HG03135 (cell line): ENCODE results near the gene CXCR4.

Experiments used
- ATAC-seq: cut with Tn5 transposase; IDR thresholded peaks from one replicate; pipeline ENCODE4 v1.9.1; 2021; ENCODE audit warnings: mild to moderate bottlenecking, moderate library complexity; ENCODE audit not compliant: unreplicated experiment

Gene CXCR4

GRCh38 chr2:136131961-136132824 is 14.2 kb upstream of the CXCR4 start:
- peak; percentile 74 for ATAC-seq

GRCh38 chr2:136131484-136131960 is 13.6 kb upstream of the CXCR4 start:
- ATAC-seq, result peak; percentile 11

GRCh38 chr2:136130511-136130910 is 12.6 kb upstream of the CXCR4 start:
- ATAC-seq, result no peak

GRCh38 chr2:136130045-136130444 is 12.1 kb upstream of the CXCR4 start:
- no peak for ATAC-seq

GRCh38 chr2:136129601-136130000 is 11.7 kb upstream of the CXCR4 start:
- ATAC-seq, result no peak

- no peak for ATAC-seq
Observed at GRCh38 chr2:136128905-136129304, 11.0 kb upstream of the CXCR4 start.

GRCh38 chr2:136128366-136128765 is 10.4 kb upstream of the CXCR4 start:
- no peak for ATAC-seq

GRCh38 chr2:136127356-136127755 is 9.4 kb upstream of the CXCR4 start:
- ATAC-seq, result no peak

- no peak for ATAC-seq
Observed at GRCh38 chr2:136126421-136126926, 8.5 kb upstream of the CXCR4 start.

GRCh38 chr2:136126021-136126420 is 8.1 kb upstream of the CXCR4 start:
- ATAC-seq, result no peak

GRCh38 chr2:136125236-136125635 is 7.3 kb upstream of the CXCR4 start:
- no peak for ATAC-seq

- ATAC-seq, result no peak
Observed at GRCh38 chr2:136124805-136125204, 6.9 kb upstream of the CXCR4 start.

- ATAC-seq, result no peak
Observed at GRCh38 chr2:136122661-136123060, 4.7 kb upstream of the CXCR4 start.

- ATAC-seq, result no peak
Observed at GRCh38 chr2:136121204-136121910, 3.4 kb upstream of the CXCR4 start.

GRCh38 chr2:136119717-136120675 is 2.0 kb upstream of the CXCR4 start:
- ATAC-seq, result no peak

GRCh38 chr2:136118819-136119716 is 1.1 kb upstream of the CXCR4 start:
- no peak for ATAC-seq

- ATAC-seq, result peak; percentile 27
Observed at GRCh38 chr2:136117391-136117841, 533 bp downstream of the CXCR4 start.

- peak; percentile 55 for ATAC-seq
Observed at GRCh38 chr2:136116813-136117390, 1.0 kb downstream of the CXCR4 start.

- ATAC-seq, result no peak
Observed at GRCh38 chr2:136116151-136116812, 1.7 kb downstream of the CXCR4 start.
